Esophagus (tissue), 2 donors: ENCODE data around the gene COPG2. TPM values are rescaled to one million over a fixed set of nuclear protein-coding genes. Genes with fewer than 3 reads are reported as not detected.
A peak's percentile ranks its signal among the peaks of the same experiment; 100 is the strongest.

Experiments used
- H3K27ac ChIP-seq, 2 donors: one replicate each; pipeline ENCODE4 v1.5.1; 2013; ENCODE audit warnings: low read depth in 2 of 2, mild to moderate bottlenecking in 2 of 2, inconsistent platforms in 1 of 2, low read length in 1 of 2, moderate library complexity in 1 of 2
- H3K27me3 ChIP-seq, 2 donors: one replicate each; pipeline ENCODE4 v1.6.1; 2013; ENCODE audit warnings: low read length in 2 of 2, control low read depth in 1 of 2, mild to moderate bottlenecking in 1 of 2; ENCODE audit not compliant: insufficient read depth in 2 of 2, control insufficient read depth in 1 of 2
- H3K36me3 ChIP-seq, 2 donors: one replicate each; pipeline ENCODE4 v1.6.1; 2013; ENCODE audit warnings: low read length in 1 of 2; ENCODE audit not compliant: control insufficient read depth in 2 of 2, insufficient read depth in 2 of 2
- H3K4me1 ChIP-seq, 2 donors: one replicate each; pipeline ENCODE4 v1.6.1; 2013; ENCODE audit warnings: low read length in 1 of 2; ENCODE audit not compliant: control insufficient read depth in 2 of 2, insufficient read depth in 2 of 2
- H3K4me3 ChIP-seq, 2 donors: one replicate each; pipeline ENCODE4 v1.5.1; 2013; ENCODE audit warnings: low read length in 2 of 2, mild to moderate bottlenecking in 2 of 2, low read depth in 1 of 2, moderate library complexity in 1 of 2
- H3K9me3 ChIP-seq, 2 donors: one replicate each; pipeline ENCODE4 v1.6.1; 2013; ENCODE audit warnings: mild to moderate bottlenecking in 2 of 2, low read depth in 1 of 2, low read length in 1 of 2, moderate library complexity in 1 of 2; ENCODE audit not compliant: control insufficient read depth in 2 of 2, insufficient read depth in 1 of 2
- WGBS, 2 donors: extraction: QIAGEN DNeasy Blood & Tissue Kit; methylation state at CpG; one replicate each; pipeline ENCODE4 v1.1.7; 2013; 5-methylcytosine and 5-hydroxymethylcytosine counted together
- polyA plus RNA-seq, 2 donors: library from polyadenylated mRNA; stranded (reverse); fragments of 200-250 nt; gene quantifications; one replicate each; pipeline ENCODE4 v1.2.3, GENCODE V29; 2013
- donor health status: healthy with polysubstance abuse.
- donor health status: Bipolar disorder and iron deficiency.

The COPG2 gene
- polyA plus RNA-seq, 2 donors = 6.6 to 14.2 TPM

GRCh38 chr7:130486114-130486953 lies 182.2 kb downstream of the COPG2 start:
- 6 to 8% methylated on average over 60 to 67 of the region's 67 CpGs for WGBS, 2 donors

GRCh38 chr7:130485734-130486113 lies 182.8 kb downstream of the COPG2 start:
- 69% methylated on average over 11 of the region's 11 CpGs for WGBS, 2 donors
- no peaks in the 10 kb centered on the region for H3K36me3 ChIP-seq
- H3K4me1 ChIP-seq = peaks cover 0 to 4% of the 10 kb centered on the region in 2 donors
- H3K27ac ChIP-seq = no peak overlapping the region
- no peaks in the 10 kb centered on the region for H3K27me3 ChIP-seq
- peak overlapping the region; percentile 54 to 56 for H3K4me3 ChIP-seq
- H3K9me3 ChIP-seq = peaks cover 0 to 3% of the 10 kb centered on the region in 2 donors

More at GRCh38 chr7:130486114-130486953, 182.2 kb downstream of the COPG2 start:
- Histone ChIP-seq H3K4me3 (peak overlapping the region; percentile 54 to 56), H3K9me3 (peaks cover 0 to 3% of the 10 kb centered on the region in 2 donors), H3K27ac (peak overlapping the region in 1 of 2 donors; percentile 18), H3K36me3 (no peaks in the 10 kb centered on the region), H3K27me3 (no peaks in the 10 kb centered on the region), H3K4me1 (peaks cover under 1 to 4% of the 10 kb centered on the region in 2 donors)

GRCh38 chr7:130483031-130483430 lies 185.5 kb downstream of the COPG2 start:
- WGBS, 2 donors = 93 to 98% methylated on average over 3 of the region's 3 CpGs
- peaks cover 0 to 4% of the 10 kb centered on the region in 2 donors for H3K4me1 ChIP-seq
- H3K4me3 ChIP-seq = no peak overlapping the region
- H3K36me3 ChIP-seq = no peaks in the 10 kb centered on the region
- H3K27me3 ChIP-seq = no peaks in the 10 kb centered on the region
- H3K27ac ChIP-seq = no peak overlapping the region
- peaks cover 0 to 3% of the 10 kb centered on the region in 2 donors for H3K9me3 ChIP-seq

- WGBS, 2 donors = 72 to 84% methylated on average over 1 of the region's 1 CpG
- Histone ChIP-seq H3K4me1 (peaks cover 0 to 4% of the 10 kb centered on the region in 2 donors), H3K27me3 (no peaks in the 10 kb centered on the region), H3K27ac (no peak overlapping the region), H3K36me3 (no peaks in the 10 kb centered on the region), H3K9me3 (peaks cover 0 to 3% of the 10 kb centered on the region in 2 donors), H3K4me3 (no peak overlapping the region)
Observed at GRCh38 chr7:130481898-130482297, 186.7 kb downstream of the COPG2 start.

GRCh38 chr7:130479716-130480400 lies 188.7 kb downstream of the COPG2 start:
- Histone ChIP-seq H3K36me3 (no peaks in the 10 kb centered on the region), H3K27ac (no peak overlapping the region), H3K4me3 (no peak overlapping the region), H3K4me1 (no peaks in the 10 kb centered on the region), H3K27me3 (no peaks in the 10 kb centered on the region), H3K9me3 (peaks cover 0 to 3% of the 10 kb centered on the region in 2 donors)
- WGBS, 2 donors = 84 to 93% methylated on average over 1 of the region's 1 CpG

- WGBS, 2 donors = 71 to 78% methylated on average over 3 of the region's 3 CpGs
- H3K4me3 ChIP-seq = no peak overlapping the region
- no peaks in the 10 kb centered on the region for H3K36me3 ChIP-seq
- peaks cover 0 to 3% of the 10 kb centered on the region in 2 donors for H3K9me3 ChIP-seq
- H3K27me3 ChIP-seq = no peaks in the 10 kb centered on the region
- no peak overlapping the region for H3K27ac ChIP-seq
- H3K4me1 ChIP-seq = no peaks in the 10 kb centered on the region
Observed at GRCh38 chr7:130478991-130479390, 189.6 kb downstream of the COPG2 start.

- no peak overlapping the region for H3K4me3 ChIP-seq
- no peak overlapping the region for H3K27ac ChIP-seq
- WGBS, 2 donors = 70 to 71% methylated on average over 9 of the region's 9 CpGs
- H3K4me1 ChIP-seq = no peaks in the 10 kb centered on the region
- no peaks in the 10 kb centered on the region for H3K9me3 ChIP-seq
- H3K36me3 ChIP-seq = no peaks in the 10 kb centered on the region
- no peaks in the 10 kb centered on the region for H3K27me3 ChIP-seq
Observed at GRCh38 chr7:130476297-130477150, 192.0 kb downstream of the COPG2 start.

GRCh38 chr7:130475776-130476175 lies 192.8 kb downstream of the COPG2 start:
- no peak overlapping the region for H3K27ac ChIP-seq

GRCh38 chr7:130473876-130474275 lies 194.7 kb downstream of the COPG2 start:
- no peaks in the 10 kb centered on the region for H3K27me3 ChIP-seq
- no peak overlapping the region for H3K4me3 ChIP-seq
- no peaks in the 10 kb centered on the region for H3K9me3 ChIP-seq
- no peak overlapping the region for H3K27ac ChIP-seq
- H3K36me3 ChIP-seq = no peaks in the 10 kb centered on the region
- WGBS, 2 donors = 88 to 92% methylated on average over 4 of the region's 4 CpGs
- no peaks in the 10 kb centered on the region for H3K4me1 ChIP-seq

More at GRCh38 chr7:130475776-130476175, 192.8 kb downstream of the COPG2 start:
- H3K36me3 ChIP-seq = no peaks in the 10 kb centered on the region
- no peaks in the 10 kb centered on the region for H3K9me3 ChIP-seq
- no peaks in the 10 kb centered on the region for H3K27me3 ChIP-seq
- H3K4me3 ChIP-seq = no peak overlapping the region
- H3K4me1 ChIP-seq = no peaks in the 10 kb centered on the region
- 72 to 74% methylated on average over 7 of the region's 7 CpGs for WGBS, 2 donors
